Liver (tissue), 9 donors: ENCODE results near the gene PDCD7. TPM values are rescaled to one million over a fixed set of nuclear protein-coding genes. Genes with fewer than 3 reads are reported as not detected.

ENCODE experiments used
- DNase-seq: peaks from one replicate; pipeline ENCODE4 v3.0.0-alpha.2; 2017; ENCODE audit warnings: low spot score
- H3K27ac ChIP-seq, 2 donors: one replicate each; pipeline ENCODE4 v1.7.0; 2013; ENCODE audit warnings: inconsistent platforms in 2 of 2, low read length in 2 of 2, control low read depth in 1 of 2, low read depth in 1 of 2, mild to moderate bottlenecking in 1 of 2
- H3K27me3 ChIP-seq, 4 donors: one replicate each; pipeline versions ENCODE4 v1.6.1 to v1.7.0; 2013; ENCODE audit warnings: low read length in 3 of 4, inconsistent platforms in 1 of 4, mild to moderate bottlenecking in 1 of 4, moderate library complexity in 1 of 4; ENCODE audit not compliant: control insufficient read depth in 4 of 4, insufficient read depth in 4 of 4
- H3K36me3 ChIP-seq, 4 donors: one replicate each; pipeline versions ENCODE4 v1.6.1 to v1.7.0; 2013; ENCODE audit warnings: low read length in 3 of 4, mild to moderate bottlenecking in 3 of 4, low read depth in 1 of 4, moderate library complexity in 1 of 4; ENCODE audit not compliant: control insufficient read depth in 4 of 4, insufficient read depth in 3 of 4
- H3K4me1 ChIP-seq, 4 donors: one replicate each; pipeline versions ENCODE4 v1.6.1 to v1.7.0; 2013; ENCODE audit warnings: low read length in 3 of 4, mild to moderate bottlenecking in 3 of 4, moderate library complexity in 1 of 4; ENCODE audit not compliant: control insufficient read depth in 4 of 4, insufficient read depth in 4 of 4
- H3K4me3 ChIP-seq, 3 donors: one replicate each; pipeline versions ENCODE4 v1.6.1 to v1.7.0; 2013; ENCODE audit warnings: low read length in 3 of 3, control low read depth in 1 of 3, low read depth in 1 of 3, mild to moderate bottlenecking in 1 of 3
- H3K9ac ChIP-seq, 2 donors: one replicate each; pipeline ENCODE4 v1.7.0; 2013; ENCODE audit warnings: low read length in 2 of 2, mild to moderate bottlenecking in 2 of 2, moderate library complexity in 2 of 2, control low read depth in 1 of 2, low read depth in 1 of 2
- H3K9me3 ChIP-seq, 4 donors: one replicate each; pipeline versions ENCODE4 v1.6.1 to v1.7.0; 2013; ENCODE audit warnings: low read length in 3 of 4; ENCODE audit not compliant: control insufficient read depth in 4 of 4
- ATF3 ChIP-seq: IDR thresholded peaks from 2 replicates; pipeline ENCODE4 v1.6.1; 2016; ENCODE audit warnings: antibody characterized with exemption
- CTCF ChIP-seq: fragments of 150-350 bp; IDR thresholded peaks from 2 replicates; pipeline ENCODE4 v1.5.1; 2017; ENCODE audit warnings: improper control_type of control experiment, low read depth, low read length; ENCODE audit not compliant: missing input control
- EGR1 ChIP-seq, 2 donors: IDR thresholded peaks; 2 replicates each; pipeline ENCODE4 v1.6.1; 2016 to 2018; ENCODE audit warnings: antibody characterized with exemption in 2 of 2, low read depth in 2 of 2
- FOXA1 ChIP-seq: IDR thresholded peaks from 2 replicates; pipeline ENCODE4 v1.6.1; 2016; ENCODE audit warnings: antibody characterized with exemption
- FOXA2 ChIP-seq: IDR thresholded peaks from 2 replicates; pipeline ENCODE4 v1.6.1; 2016; ENCODE audit warnings: antibody characterized with exemption
- GABPA ChIP-seq, 2 donors: IDR thresholded peaks in 1 of 2; conservative IDR thresholded peaks in 1 of 2; 2 replicates each; pipeline ENCODE4 v1.6.1; 2016; ENCODE audit warnings: antibody characterized with exemption in 2 of 2, mild to moderate bottlenecking in 1 of 2, moderate library complexity in 1 of 2
- HNF4A ChIP-seq, 2 donors: conservative IDR thresholded peaks; 2 replicates each; pipeline ENCODE4 v1.6.1; 2016; ENCODE audit warnings: antibody characterized with exemption in 2 of 2, mild to moderate bottlenecking in 2 of 2
- HNF4G ChIP-seq: IDR thresholded peaks from 2 replicates; pipeline ENCODE4 v1.6.1; 2016; ENCODE audit warnings: antibody characterized with exemption
- JUND ChIP-seq, 2 donors: IDR thresholded peaks; 2 replicates each; pipeline ENCODE4 v1.6.1; 2016; ENCODE audit warnings: antibody characterized with exemption in 2 of 2
- MAX ChIP-seq: IDR thresholded peaks from 2 replicates; pipeline ENCODE4 v1.6.1; 2016; ENCODE audit warnings: antibody characterized with exemption
- NR2F2 ChIP-seq: IDR thresholded peaks from 2 replicates; pipeline ENCODE4 v1.6.1; 2016; ENCODE audit warnings: antibody characterized with exemption
- RAD21 ChIP-seq, 2 donors: IDR thresholded peaks; 2 replicates each; pipeline ENCODE4 v1.6.1; 2016; ENCODE audit warnings: antibody characterized with exemption in 2 of 2, mild to moderate bottlenecking in 2 of 2
- REST ChIP-seq: IDR thresholded peaks from 2 replicates; pipeline ENCODE4 v1.6.1; 2016; ENCODE audit warnings: antibody characterized with exemption, mild to moderate bottlenecking
- RXRA ChIP-seq, 2 donors: IDR thresholded peaks; 2 replicates each; pipeline ENCODE4 v1.6.1; 2017 to 2018; ENCODE audit warnings: antibody characterized with exemption in 2 of 2, mild to moderate bottlenecking in 1 of 2
- SP1 ChIP-seq: IDR thresholded peaks from 2 replicates; pipeline ENCODE4 v1.6.1; 2018; ENCODE audit warnings: antibody characterized with exemption, mild to moderate bottlenecking
- TAF1 ChIP-seq: conservative IDR thresholded peaks from 2 replicates; pipeline ENCODE4 v1.6.1; 2016; ENCODE audit warnings: antibody characterized with exemption, mild to moderate bottlenecking
- YY1 ChIP-seq: IDR thresholded peaks from 2 replicates; pipeline ENCODE4 v1.6.1; 2016; ENCODE audit warnings: antibody characterized with exemption, mild to moderate bottlenecking
- ZBTB33 ChIP-seq: IDR thresholded peaks from 2 replicates; pipeline ENCODE4 v1.6.1; 2016; ENCODE audit warnings: antibody characterized with exemption
- WGBS: extraction: QIAGEN DNeasy Blood & Tissue Kit; methylation state at CpG from one replicate; pipeline ENCODE4 v1.1.7; 2013; 5-methylcytosine and 5-hydroxymethylcytosine counted together
- polyA plus RNA-seq, 2 donors: library from polyadenylated mRNA; stranded (reverse) in 1 of 2; unstranded in 1 of 2; fragments of 200-250 nt in 1 of 2; fragments of >200 nt in 1 of 2; fragmentation: Nextera tagmentation in 1 of 2; extraction: Ambion mirVana in 1 of 2; gene quantifications; one replicate each; pipeline versions ENCODE4 v1.2.1 to v1.2.3, GENCODE V29; 2013 to 2015
- total RNA-seq, 2 donors: library from RNA; depleted of rRNA; stranded (reverse); fragments of >200 nt; gene quantifications; one replicate each; pipeline ENCODE4 v1.2.3, GENCODE V29; 2014
- donor health status: healthy.
- donor health status: healthy.
- donor health status: healthy.
- donor health status: healthy.
- donor health status: healthy.

The PDCD7 gene
- total and polyA plus RNA-seq, 4 donors = 3.0 to 9.5 (median 6.7) TPM

- H3K9me3 ChIP-seq = no peaks in the 10 kb centered on the region
- no peak overlapping the region for H3K9ac ChIP-seq
- peak overlapping the region in 1 of 2 donors; percentile 12 for H3K27ac ChIP-seq
- WGBS = 36% methylated on average over 2 of the region's 2 CpGs
- H3K4me1 ChIP-seq = peaks cover 5 to 13% (median 11%) of the 10 kb centered on the region in 4 donors
- no peak overlapping the region for H3K4me3 ChIP-seq
- DNase-seq = no peak
- H3K27me3 ChIP-seq = no peaks in the 10 kb centered on the region
- TF ChIP-seq RXRA (IDR thresholded peaks at IDR 0.05) (peak; percentile 6 to 41), TAF1 (peak; percentile 55), NR2F2 (no peak), HNF4G (peak; percentile 30), ATF3 (no peak), EGR1 (IDR thresholded peaks at IDR 0.05; ENCODE audit: low read depth in 2 of 2) (no peak), REST (peak; percentile 72), RAD21 (IDR thresholded peaks at IDR 0.05) (peak; percentile 20 to 29), HNF4A (conservative IDR thresholded peaks at IDR 0.05) (peak; percentile 76), MAX (peak; percentile 26), FOXA1 (no peak), YY1 (no peak), CTCF (no peak), GABPA (IDR thresholded peaks at IDR 0.05 in 1 of 2, conservative IDR thresholded peaks at IDR 0.05 in 1 of 2) (no peak), FOXA2 (no peak), ZBTB33 (peak; percentile 90), SP1 (peak; percentile 21), JUND (IDR thresholded peaks at IDR 0.05) (peak in 1 of 2 donors; percentile 64)
- H3K36me3 ChIP-seq = peaks cover 5 to 27% (median 20%) of the 10 kb centered on the region in 4 donors
Measured at GRCh38 chr15:65165875-65166274, 32.3 kb upstream of the PDCD7 start.
